Gastrocnemius medialis (tissue), 4 donors: ENCODE measurements around the gene CCR9.

ENCODE experiments used
- POLR2A ChIP-seq, 2 donors: fragments of 450-650 bp; IDR thresholded peaks; one replicate each; pipeline ENCODE4 v1.6.1; 2017; ENCODE audit warnings: antibody characterized with exemption in 2 of 2, mild to moderate bottlenecking in 2 of 2, moderate library complexity in 2 of 2
- TF ChIP-seq, protein P1 (sequence below), 5 experiments: fragments of 450-650 bp in 3 of 5; fragments of 200-600 bp in 2 of 5; sonication (generic) in 2 of 5; IDR thresholded peaks in 4 of 5; conservative IDR thresholded peaks in 1 of 5; 1 replicate in 4 of 5; 2 replicates in 1 of 5; pipeline ENCODE4 v1.5.1; 2016 to 2019; ENCODE audit warnings: antibody characterized with exemption in 5 of 5, mild to moderate bottlenecking in 3 of 5, moderate library complexity in 3 of 5

DNA sequence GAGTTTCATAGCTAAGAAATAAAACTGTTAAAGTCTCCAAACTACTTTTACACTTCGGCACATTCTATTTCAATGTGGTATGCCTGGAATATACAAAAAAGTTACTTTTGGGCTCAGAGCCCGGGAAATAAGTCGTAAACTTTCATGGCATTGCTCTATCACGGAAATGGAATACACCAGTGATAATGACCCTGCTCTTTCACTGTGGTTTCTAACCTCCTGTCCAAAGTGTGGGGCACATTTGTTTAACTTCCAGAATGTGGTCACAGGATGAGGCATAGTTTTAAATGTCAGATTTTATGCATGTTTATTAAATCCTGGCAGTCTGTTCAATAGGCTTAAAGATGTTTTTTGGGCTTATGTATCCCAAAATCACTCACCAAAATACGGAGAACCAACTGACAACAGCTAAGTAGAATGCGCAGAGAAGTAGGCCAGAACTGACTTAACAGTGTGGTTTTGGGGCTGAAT, 62.0 kb downstream of the CCR9 start:
- TF ChIP-seq, protein P1, sequence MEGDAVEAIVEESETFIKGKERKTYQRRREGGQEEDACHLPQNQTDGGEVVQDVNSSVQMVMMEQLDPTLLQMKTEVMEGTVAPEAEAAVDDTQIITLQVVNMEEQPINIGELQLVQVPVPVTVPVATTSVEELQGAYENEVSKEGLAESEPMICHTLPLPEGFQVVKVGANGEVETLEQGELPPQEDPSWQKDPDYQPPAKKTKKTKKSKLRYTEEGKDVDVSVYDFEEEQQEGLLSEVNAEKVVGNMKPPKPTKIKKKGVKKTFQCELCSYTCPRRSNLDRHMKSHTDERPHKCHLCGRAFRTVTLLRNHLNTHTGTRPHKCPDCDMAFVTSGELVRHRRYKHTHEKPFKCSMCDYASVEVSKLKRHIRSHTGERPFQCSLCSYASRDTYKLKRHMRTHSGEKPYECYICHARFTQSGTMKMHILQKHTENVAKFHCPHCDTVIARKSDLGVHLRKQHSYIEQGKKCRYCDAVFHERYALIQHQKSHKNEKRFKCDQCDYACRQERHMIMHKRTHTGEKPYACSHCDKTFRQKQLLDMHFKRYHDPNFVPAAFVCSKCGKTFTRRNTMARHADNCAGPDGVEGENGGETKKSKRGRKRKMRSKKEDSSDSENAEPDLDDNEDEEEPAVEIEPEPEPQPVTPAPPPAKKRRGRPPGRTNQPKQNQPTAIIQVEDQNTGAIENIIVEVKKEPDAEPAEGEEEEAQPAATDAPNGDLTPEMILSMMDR (IDR thresholded peaks at IDR 0.05 in 4 of 5, conservative IDR thresholded peaks at IDR 0.05 in 1 of 5): no peak
- no peak for TF ChIP-seq POLR2A (IDR thresholded peaks at IDR 0.05)
